ENCODE measurements around the gene CLK3. TPM values are rescaled to one million over a fixed set of nuclear protein-coding genes. Genes with fewer than 3 reads are reported as not detected.

Gene CLK3
- total and polyA plus RNA-seq, 10 of the 15 experiments (the other 5 are each of a cell fraction or from before 2014, with no cell fraction given) = 3.3 to 169 (median 66.2) TPM

- TF ChIP-seq, protein P1, sequence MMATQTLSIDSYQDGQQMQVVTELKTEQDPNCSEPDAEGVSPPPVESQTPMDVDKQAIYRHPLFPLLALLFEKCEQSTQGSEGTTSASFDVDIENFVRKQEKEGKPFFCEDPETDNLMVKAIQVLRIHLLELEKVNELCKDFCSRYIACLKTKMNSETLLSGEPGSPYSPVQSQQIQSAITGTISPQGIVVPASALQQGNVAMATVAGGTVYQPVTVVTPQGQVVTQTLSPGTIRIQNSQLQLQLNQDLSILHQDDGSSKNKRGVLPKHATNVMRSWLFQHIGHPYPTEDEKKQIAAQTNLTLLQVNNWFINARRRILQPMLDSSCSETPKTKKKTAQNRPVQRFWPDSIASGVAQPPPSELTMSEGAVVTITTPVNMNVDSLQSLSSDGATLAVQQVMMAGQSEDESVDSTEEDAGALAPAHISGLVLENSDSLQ (IDR thresholded peaks at IDR 0.05) = no peak; the same call in 1 of the 2 replicates
- no peak for TF ChIP-seq REST (IDR thresholded peaks at IDR 0.05; ENCODE audit: low read depth, low read length)
- TF ChIP-seq STAT1 (conservative IDR thresholded peaks at IDR 0.05) = no peak
- no peak for TF ChIP-seq SUPT20H (IDR thresholded peaks at IDR 0.05; ENCODE audit: borderline replicate concordance, control insufficient read depth, low read depth, low read length)
- TF ChIP-seq RELA (IDR thresholded peaks at IDR 0.05; ENCODE audit: borderline replicate concordance, partially characterized antibody) = no peak
- TF ChIP-seq GABPA (IDR thresholded peaks at IDR 0.05; ENCODE audit: low read depth) = no peak
- TF ChIP-seq ZNF592 (IDR thresholded peaks at IDR 0.05) = no peak
- TF ChIP-seq MTA3 (IDR thresholded peaks at IDR 0.05; ENCODE audit: borderline replicate concordance, low read length) = no peak
- no peak for TF ChIP-seq SREBF1 (IDR thresholded peaks at IDR 0.05; ENCODE audit: low read length)
- no peak for TF ChIP-seq PAX8 (IDR thresholded peaks at IDR 0.05)
- TF ChIP-seq MYB (IDR thresholded peaks at IDR 0.05; ENCODE audit: borderline replicate concordance, low read depth, low read length) = no peak
- TF ChIP-seq KAT2A (conservative IDR thresholded peaks at IDR 0.05; ENCODE audit: control insufficient read depth, low read depth, low read length) = no peak
- peak in 1 of 2 experiments; percentile 48; a peak in 1 of 4 replicates for TF ChIP-seq BHLHE40 (IDR thresholded peaks at IDR 0.05; ENCODE audit: borderline replicate concordance in 1 of 2, low read depth in 2 of 2, low read length in 1 of 2)
- TF ChIP-seq PBX3 (IDR thresholded peaks at IDR 0.05; ENCODE audit: insufficient replicate concordance, low read depth, low read length) = no peak
- no peak for TF ChIP-seq IRF3 (IDR thresholded peaks at IDR 0.05)
- TF ChIP-seq HDAC6 (IDR thresholded peaks at IDR 0.05; ENCODE audit: unreplicated experiment) = no peak
- TF ChIP-seq ASH2L (IDR thresholded peaks at IDR 0.05; ENCODE audit: borderline replicate concordance, low read depth) = no peak
- TF ChIP-seq ZZZ3 (IDR thresholded peaks at IDR 0.05; ENCODE audit: control insufficient read depth, insufficient read length, low read depth) = no peak
Measured at GRCh38 chr15:74630284-74631086, 14.8 kb downstream of the CLK3 start (continued).
